H1 (cell line): Measurements from ENCODE around the gene TEX48. TPM values are rescaled to one million over a fixed set of nuclear protein-coding genes. Genes with fewer than 3 reads are reported as not detected.

Experiments
- JUN ChIP-seq: IDR thresholded peaks from 2 replicates; pipeline ENCODE4 v1.6.1; 2011; ENCODE audit warnings: low read depth, mild to moderate bottlenecking, improper control_type of control experiment, low read length
- KDM1A ChIP-seq: fragments of 200-600, 300-600 bp; sonication (generic); IDR thresholded peaks from 2 replicates; pipeline ENCODE4 v1.7.1; 2016; ENCODE audit warnings: mild to moderate bottlenecking, low read length, borderline replicate concordance
- POLR2AphosphoS5 ChIP-seq: IDR thresholded peaks from 2 replicates; pipeline ENCODE4 v1.6.1; 2011; ENCODE audit warnings: low read depth, low read length
- SIX5 ChIP-seq: IDR thresholded peaks from 2 replicates; pipeline ENCODE4 v1.6.1; 2011; ENCODE audit warnings: mild to moderate bottlenecking, low read depth, low read length
- TAF1 ChIP-seq: IDR thresholded peaks from 2 replicates; pipeline ENCODE4 v1.6.1; 2011; ENCODE audit warnings: mild to moderate bottlenecking, low read depth, low read length
- TAF7 ChIP-seq: optimal IDR thresholded peaks from 2 replicates; pipeline ENCODE3; 2011; ENCODE audit warnings: low read depth, mild to moderate bottlenecking, inconsistent platforms, low read length, moderate library complexity, borderline replicate concordance
- TCF12 ChIP-seq: IDR thresholded peaks from 2 replicates; pipeline ENCODE4 v1.6.1; 2011; ENCODE audit warnings: low read depth, mild to moderate bottlenecking, low read length
- polyA plus RNA-seq, 7 experiments: library from polyadenylated mRNA; depleted of rRNA in 3 of 7; stranded (reverse) in 5 of 7; unstranded in 2 of 7; fragments of >200 nt in 5 of 7; fragments of 200-250 nt in 2 of 7; gene quantifications; 1 replicate in 5 of 7; 2 replicates in 1 of 7; 4 replicates in 1 of 7; pipeline versions ENCODE4 v1.2.1 to v1.2.3, GENCODE V29; 2011 to 2013; ENCODE audit warnings: missing spikeins in 2 of 7, mixed read lengths in 2 of 7
- total RNA-seq: library from RNA; stranded (reverse); fragmentation: NEBNext Ultra II Directional; extraction: Animal tissue kit (Norgen Biotek cat#: 25700); gene quantifications from 2 replicates; pipeline ENCODE4 v1.2.1, GENCODE V29; 2021
- TF ChIP-seq, protein P1 (sequence below): fragments of 300-600 bp; sonication (generic); IDR thresholded peaks from 2 replicates; pipeline ENCODE4 v1.7.1; 2012; ENCODE audit warnings: low read length, moderate library complexity, mild to moderate bottlenecking, inconsistent platforms; ENCODE audit not compliant: insufficient replicate concordance
- TF ChIP-seq, protein P2 (sequence below): IDR thresholded peaks from 2 replicates; pipeline ENCODE4 v1.6.1; 2011; ENCODE audit warnings: low read depth, mild to moderate bottlenecking, low read length; ENCODE audit not compliant: insufficient read depth

The TEX48 gene
- total and polyA plus RNA-seq, 2 of the 8 experiments (the other 6 are each of a cell fraction or from before 2014, with no cell fraction given): not detected

DNA sequence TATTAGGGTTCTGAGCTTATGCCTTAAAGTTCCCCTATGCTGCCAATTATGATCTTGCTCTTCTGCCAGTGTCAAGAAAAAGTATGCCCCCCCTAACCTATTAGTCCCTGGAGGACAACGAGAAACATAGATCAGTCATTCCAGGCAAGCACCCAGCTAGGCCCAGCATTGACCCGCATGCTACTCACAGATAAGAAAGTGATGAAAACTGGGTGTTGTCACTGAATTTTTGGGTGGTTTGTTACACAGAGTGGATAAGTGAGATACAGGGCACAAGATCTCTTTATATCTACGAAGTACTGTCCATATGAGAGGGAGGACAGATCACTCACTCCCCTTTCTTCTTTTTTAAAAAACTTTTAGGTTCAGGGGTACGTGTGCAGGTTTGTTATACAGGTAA is 6.4 kb upstream of the TEX48 start (continued):
- TF ChIP-seq, protein P1, sequence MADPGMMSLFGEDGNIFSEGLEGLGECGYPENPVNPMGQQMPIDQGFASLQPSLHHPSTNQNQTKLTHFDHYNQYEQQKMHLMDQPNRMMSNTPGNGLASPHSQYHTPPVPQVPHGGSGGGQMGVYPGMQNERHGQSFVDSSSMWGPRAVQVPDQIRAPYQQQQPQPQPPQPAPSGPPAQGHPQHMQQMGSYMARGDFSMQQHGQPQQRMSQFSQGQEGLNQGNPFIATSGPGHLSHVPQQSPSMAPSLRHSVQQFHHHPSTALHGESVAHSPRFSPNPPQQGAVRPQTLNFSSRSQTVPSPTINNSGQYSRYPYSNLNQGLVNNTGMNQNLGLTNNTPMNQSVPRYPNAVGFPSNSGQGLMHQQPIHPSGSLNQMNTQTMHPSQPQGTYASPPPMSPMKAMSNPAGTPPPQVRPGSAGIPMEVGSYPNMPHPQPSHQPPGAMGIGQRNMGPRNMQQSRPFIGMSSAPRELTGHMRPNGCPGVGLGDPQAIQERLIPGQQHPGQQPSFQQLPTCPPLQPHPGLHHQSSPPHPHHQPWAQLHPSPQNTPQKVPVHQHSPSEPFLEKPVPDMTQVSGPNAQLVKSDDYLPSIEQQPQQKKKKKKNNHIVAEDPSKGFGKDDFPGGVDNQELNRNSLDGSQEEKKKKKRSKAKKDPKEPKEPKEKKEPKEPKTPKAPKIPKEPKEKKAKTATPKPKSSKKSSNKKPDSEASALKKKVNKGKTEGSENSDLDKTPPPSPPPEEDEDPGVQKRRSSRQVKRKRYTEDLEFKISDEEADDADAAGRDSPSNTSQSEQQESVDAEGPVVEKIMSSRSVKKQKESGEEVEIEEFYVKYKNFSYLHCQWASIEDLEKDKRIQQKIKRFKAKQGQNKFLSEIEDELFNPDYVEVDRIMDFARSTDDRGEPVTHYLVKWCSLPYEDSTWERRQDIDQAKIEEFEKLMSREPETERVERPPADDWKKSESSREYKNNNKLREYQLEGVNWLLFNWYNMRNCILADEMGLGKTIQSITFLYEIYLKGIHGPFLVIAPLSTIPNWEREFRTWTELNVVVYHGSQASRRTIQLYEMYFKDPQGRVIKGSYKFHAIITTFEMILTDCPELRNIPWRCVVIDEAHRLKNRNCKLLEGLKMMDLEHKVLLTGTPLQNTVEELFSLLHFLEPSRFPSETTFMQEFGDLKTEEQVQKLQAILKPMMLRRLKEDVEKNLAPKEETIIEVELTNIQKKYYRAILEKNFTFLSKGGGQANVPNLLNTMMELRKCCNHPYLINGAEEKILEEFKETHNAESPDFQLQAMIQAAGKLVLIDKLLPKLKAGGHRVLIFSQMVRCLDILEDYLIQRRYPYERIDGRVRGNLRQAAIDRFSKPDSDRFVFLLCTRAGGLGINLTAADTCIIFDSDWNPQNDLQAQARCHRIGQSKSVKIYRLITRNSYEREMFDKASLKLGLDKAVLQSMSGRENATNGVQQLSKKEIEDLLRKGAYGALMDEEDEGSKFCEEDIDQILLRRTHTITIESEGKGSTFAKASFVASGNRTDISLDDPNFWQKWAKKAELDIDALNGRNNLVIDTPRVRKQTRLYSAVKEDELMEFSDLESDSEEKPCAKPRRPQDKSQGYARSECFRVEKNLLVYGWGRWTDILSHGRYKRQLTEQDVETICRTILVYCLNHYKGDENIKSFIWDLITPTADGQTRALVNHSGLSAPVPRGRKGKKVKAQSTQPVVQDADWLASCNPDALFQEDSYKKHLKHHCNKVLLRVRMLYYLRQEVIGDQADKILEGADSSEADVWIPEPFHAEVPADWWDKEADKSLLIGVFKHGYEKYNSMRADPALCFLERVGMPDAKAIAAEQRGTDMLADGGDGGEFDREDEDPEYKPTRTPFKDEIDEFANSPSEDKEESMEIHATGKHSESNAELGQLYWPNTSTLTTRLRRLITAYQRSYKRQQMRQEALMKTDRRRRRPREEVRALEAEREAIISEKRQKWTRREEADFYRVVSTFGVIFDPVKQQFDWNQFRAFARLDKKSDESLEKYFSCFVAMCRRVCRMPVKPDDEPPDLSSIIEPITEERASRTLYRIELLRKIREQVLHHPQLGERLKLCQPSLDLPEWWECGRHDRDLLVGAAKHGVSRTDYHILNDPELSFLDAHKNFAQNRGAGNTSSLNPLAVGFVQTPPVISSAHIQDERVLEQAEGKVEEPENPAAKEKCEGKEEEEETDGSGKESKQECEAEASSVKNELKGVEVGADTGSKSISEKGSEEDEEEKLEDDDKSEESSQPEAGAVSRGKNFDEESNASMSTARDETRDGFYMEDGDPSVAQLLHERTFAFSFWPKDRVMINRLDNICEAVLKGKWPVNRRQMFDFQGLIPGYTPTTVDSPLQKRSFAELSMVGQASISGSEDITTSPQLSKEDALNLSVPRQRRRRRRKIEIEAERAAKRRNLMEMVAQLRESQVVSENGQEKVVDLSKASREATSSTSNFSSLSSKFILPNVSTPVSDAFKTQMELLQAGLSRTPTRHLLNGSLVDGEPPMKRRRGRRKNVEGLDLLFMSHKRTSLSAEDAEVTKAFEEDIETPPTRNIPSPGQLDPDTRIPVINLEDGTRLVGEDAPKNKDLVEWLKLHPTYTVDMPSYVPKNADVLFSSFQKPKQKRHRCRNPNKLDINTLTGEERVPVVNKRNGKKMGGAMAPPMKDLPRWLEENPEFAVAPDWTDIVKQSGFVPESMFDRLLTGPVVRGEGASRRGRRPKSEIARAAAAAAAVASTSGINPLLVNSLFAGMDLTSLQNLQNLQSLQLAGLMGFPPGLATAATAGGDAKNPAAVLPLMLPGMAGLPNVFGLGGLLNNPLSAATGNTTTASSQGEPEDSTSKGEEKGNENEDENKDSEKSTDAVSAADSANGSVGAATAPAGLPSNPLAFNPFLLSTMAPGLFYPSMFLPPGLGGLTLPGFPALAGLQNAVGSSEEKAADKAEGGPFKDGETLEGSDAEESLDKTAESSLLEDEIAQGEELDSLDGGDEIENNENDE: no peak
- TF ChIP-seq TCF12: no peak
- no peak for TF ChIP-seq POLR2AphosphoS5
- no peak for TF ChIP-seq TAF7
- TF ChIP-seq TAF1: no peak
- no peak for TF ChIP-seq SIX5
- no peak for TF ChIP-seq JUN
- no peak for TF ChIP-seq KDM1A
- TF ChIP-seq, protein P2, sequence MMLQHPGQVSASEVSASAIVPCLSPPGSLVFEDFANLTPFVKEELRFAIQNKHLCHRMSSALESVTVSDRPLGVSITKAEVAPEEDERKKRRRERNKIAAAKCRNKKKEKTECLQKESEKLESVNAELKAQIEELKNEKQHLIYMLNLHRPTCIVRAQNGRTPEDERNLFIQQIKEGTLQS: no peak
